AG09319 (cell line): ENCODE measurements around the gene MARCOL.
"Not testable (repeated sequence)": the region's sequence is repeated elsewhere in the genome, so short reads cannot be mapped to it uniquely, and the experiment has no call there.

ENCODE experiments used
- DNase-seq: peaks from one replicate; pipeline ENCODE4 v3.0.0-alpha.2; 2010; ENCODE audit warnings: low read depth; ENCODE audit errors: extremely low read depth
- TF ChIP-seq, protein P1 (sequence below): IDR thresholded peaks from 2 replicates; pipeline ENCODE4 v1.5.1; 2011; ENCODE audit warnings: low read depth, mild to moderate bottlenecking, inconsistent platforms, low read length, moderate library complexity

Gene MARCOL

DNA sequence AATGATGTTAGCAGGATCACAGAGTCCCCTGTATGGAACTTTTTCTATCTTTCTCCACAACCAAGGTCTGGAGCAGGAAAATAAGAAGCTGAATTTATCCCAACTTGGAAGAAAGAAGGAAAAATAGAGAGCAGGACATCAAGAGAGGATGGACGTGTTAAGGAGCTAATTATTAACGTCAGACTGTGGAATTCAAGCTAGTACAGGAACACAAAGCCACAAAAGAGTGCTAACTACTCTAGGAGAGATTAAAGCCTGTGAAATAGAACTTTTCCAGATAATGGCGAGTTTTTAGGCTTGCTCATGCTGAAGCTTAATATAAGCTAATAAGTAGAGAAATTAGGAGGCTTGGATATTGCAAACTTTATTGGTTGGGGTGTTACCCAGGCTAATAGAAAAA, 29.6 kb downstream of the MARCOL start:
- no peak for DNase-seq
- TF ChIP-seq, protein P1, sequence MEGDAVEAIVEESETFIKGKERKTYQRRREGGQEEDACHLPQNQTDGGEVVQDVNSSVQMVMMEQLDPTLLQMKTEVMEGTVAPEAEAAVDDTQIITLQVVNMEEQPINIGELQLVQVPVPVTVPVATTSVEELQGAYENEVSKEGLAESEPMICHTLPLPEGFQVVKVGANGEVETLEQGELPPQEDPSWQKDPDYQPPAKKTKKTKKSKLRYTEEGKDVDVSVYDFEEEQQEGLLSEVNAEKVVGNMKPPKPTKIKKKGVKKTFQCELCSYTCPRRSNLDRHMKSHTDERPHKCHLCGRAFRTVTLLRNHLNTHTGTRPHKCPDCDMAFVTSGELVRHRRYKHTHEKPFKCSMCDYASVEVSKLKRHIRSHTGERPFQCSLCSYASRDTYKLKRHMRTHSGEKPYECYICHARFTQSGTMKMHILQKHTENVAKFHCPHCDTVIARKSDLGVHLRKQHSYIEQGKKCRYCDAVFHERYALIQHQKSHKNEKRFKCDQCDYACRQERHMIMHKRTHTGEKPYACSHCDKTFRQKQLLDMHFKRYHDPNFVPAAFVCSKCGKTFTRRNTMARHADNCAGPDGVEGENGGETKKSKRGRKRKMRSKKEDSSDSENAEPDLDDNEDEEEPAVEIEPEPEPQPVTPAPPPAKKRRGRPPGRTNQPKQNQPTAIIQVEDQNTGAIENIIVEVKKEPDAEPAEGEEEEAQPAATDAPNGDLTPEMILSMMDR = no peak

DNA sequence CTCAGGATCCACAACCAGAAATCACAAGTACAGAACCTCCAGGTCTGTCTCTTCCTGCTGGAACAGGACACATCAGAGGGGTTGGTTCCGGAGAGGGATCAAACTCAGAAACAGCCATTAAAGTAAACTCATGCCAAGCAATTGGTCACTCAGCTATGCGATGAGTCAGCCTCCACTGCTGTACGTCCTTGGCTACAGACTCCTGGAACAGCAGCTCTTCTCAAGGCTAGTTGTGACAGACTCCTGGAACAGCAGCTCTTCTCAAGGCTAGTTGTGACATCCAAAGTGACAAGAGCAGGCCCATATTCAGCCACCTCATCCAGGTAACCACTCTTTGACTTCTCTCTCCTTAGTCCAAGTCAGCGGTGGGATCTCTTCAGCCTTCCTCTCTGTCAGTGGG, 30.2 kb downstream of the MARCOL start, which contains the start of gene SPINK13:
SPINK13 (plus strand) TSS at position 229 of the 400 bp plus-strand sequence. CDS start 1,279 bp downstream, outside the sequence.
- TF ChIP-seq, protein P1 = no peak
- no peak for DNase-seq

DNA sequence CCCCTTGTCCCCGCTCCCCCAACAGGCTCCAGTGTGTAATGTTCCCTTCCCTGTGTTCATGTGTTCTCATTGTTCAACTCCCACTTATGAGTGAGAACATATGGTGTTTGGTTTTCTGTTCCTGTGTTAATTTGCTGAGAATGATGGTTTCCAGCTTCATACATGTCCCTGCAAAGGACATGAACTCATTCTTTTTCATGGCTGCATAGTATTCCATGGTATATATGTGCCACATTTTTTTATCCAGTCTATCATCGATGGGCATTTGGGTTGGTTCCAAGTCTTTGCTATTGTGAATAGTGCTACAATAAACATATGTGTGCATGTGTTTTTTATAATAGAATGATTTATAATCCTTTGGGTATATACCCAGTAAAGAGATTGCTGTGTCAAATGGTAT, 36.8 kb downstream of the MARCOL start:
- not testable (repeated sequence) for DNase-seq

DNA sequence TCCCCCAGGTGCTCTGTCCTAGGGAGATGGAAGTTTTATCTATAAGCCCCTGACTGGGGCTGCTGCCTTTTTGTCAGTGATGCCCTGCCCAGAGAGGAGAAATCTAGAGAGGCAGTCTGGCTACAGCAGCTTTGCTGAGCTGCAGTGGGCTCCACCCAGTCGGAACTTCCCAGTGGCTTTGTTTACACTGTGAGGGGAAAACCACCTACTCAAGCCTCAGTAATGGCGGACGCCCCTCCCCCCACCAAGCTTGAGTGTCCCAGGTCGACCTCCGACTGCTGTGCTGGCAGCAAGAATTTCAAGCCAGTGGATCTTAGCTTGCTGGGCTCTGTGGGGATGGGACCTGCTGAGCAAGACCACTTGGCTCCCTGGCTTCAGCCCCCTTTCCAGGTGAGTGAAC, 42.6 kb downstream of the MARCOL start:
- not testable (repeated sequence) for DNase-seq

DNA sequence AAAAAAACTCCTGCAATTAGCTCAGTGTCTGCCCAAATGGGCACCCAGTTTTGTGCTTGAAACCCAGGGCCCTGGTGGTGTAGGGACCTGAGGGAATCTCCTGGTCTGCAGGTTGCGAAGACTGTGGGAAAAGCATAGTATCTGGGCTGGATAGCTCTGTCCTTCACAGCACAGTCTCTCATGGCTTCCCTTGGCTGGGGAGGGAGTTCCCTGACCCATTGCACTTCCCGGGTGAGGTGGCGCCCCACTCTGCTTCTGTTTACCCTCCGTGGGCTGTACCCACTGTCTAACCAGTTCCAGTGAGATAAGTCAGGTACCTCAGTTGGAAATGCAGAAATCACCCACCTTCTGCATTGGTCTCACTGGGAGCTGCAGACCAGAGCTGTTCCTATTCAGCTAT, 43.0 kb downstream of the MARCOL start:
- not testable (repeated sequence) for DNase-seq

DNA sequence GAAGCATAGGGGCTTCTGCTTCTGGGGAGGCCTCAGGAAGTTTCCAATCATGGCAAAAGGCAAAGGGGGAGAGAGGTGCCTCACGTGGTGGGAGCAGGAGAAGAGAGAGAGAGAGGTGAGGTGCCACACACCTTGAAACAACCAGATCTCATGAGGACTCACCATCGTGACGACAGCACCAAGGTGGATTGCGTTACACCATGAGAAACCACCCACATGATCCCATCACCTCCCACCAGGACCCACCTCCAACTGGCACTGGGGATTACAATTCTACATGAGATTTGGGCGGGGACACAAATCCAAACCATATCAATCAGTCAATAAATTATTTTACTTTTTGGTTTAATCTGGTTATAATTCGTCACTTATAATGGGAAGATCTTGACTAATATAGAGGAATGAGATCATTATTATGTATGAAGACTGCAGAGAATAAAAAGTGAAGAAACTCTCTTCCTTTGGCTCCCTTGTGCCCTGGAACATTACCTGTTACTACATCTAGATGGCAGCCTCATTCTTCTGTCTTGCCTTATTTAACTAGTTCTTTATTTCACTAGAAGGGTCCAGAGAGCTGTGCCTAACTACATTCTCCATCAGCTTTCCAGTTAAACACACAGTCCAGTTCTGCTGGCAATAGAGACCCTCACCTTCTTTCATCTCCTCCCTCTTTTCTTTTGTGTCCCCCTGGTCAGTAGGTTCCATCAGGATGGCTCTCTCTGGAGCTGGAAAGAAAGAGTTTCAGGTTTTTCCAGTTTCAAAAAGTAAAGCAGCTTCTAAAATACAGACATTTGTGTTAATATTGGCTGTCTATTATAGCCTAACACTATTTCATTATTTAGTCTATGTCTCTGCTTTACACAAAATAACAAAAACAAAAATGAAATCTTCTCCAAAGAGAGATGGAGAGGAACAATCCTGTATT, 52.2 kb downstream of the MARCOL start:
- TF ChIP-seq, protein P1 = peak; percentile 11
- DNase-seq = no peak
